Mesothelial cell of epicardium (in vitro differentiated cells): ENCODE results near the gene ZNF667. TPM values are rescaled to one million over a fixed set of nuclear protein-coding genes. Genes with fewer than 3 reads are reported as not detected.

Experiments
- DNase-seq, 2 experiments: peaks; one replicate each; pipeline ENCODE4 v3.0.0; 2021; ENCODE audit warnings: low spot score in 2 of 2; ENCODE audit not compliant: unreplicated experiment in 2 of 2
- H3K27ac Mint-ChIP-seq: 2 replicates; pipeline ENCODE4 v1.8.0; 2021; ENCODE audit warnings: mixed read lengths
- H3K27me3 Mint-ChIP-seq: 2 replicates; pipeline ENCODE4 v1.8.0; 2021; ENCODE audit warnings: low read depth, mixed read lengths
- H3K36me3 Mint-ChIP-seq: 2 replicates; pipeline ENCODE4 v1.8.0; 2021; ENCODE audit warnings: mixed read lengths
- H3K4me1 Mint-ChIP-seq: 2 replicates; pipeline ENCODE4 v1.8.0; 2021; ENCODE audit warnings: mixed read lengths
- H3K4me3 Mint-ChIP-seq: 2 replicates; pipeline ENCODE4 v1.8.0; 2021; ENCODE audit warnings: mild to moderate bottlenecking, moderate library complexity, mixed read lengths
- H3K9me3 Mint-ChIP-seq: 2 replicates; pipeline ENCODE4 v1.8.0; 2021; ENCODE audit warnings: mixed read lengths
- total RNA-seq: library from RNA; stranded (reverse); gene quantifications from 3 replicates; pipeline ENCODE4 v1.2.1, GENCODE V29; 2021
- TF ChIP-seq, protein P1 (sequence below): fragments of 200-600 bp; sonication (generic); IDR thresholded peaks from one replicate; pipeline ENCODE4 v1.5.0; 2021; ENCODE audit warnings: antibody characterized with exemption; ENCODE audit not compliant: unreplicated experiment

The ZNF667 gene
- total RNA-seq, 1 donor from 2014 or later = not detected

DNA sequence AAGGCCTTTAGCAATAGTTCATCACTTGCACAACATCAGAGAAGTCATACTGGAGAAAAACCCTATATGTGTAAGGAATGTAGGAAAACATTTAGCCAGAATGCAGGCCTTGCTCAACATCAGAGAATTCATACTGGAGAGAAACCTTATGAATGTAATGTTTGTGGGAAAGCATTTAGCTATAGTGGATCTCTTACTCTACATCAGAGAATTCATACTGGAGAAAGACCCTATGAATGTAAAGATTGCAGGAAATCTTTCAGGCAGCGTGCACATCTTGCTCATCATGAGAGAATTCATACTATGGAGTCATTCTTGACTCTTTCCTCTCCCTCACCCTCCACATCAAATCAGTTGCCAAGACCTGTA, 53.2 kb downstream of the ZNF667 start:
- H3K36me3 Mint-ChIP-seq = peaks cover 67% of the 10 kb centered on the region
- no peak overlapping the region for H3K4me3 Mint-ChIP-seq
- peaks cover 84% of the 10 kb centered on the region for H3K9me3 Mint-ChIP-seq
- no peak overlapping the region for H3K27ac Mint-ChIP-seq
- H3K4me1 Mint-ChIP-seq = no peaks in the 10 kb centered on the region
- H3K27me3 Mint-ChIP-seq = no peaks in the 10 kb centered on the region
- no peak for DNase-seq
- TF ChIP-seq, protein P1, sequence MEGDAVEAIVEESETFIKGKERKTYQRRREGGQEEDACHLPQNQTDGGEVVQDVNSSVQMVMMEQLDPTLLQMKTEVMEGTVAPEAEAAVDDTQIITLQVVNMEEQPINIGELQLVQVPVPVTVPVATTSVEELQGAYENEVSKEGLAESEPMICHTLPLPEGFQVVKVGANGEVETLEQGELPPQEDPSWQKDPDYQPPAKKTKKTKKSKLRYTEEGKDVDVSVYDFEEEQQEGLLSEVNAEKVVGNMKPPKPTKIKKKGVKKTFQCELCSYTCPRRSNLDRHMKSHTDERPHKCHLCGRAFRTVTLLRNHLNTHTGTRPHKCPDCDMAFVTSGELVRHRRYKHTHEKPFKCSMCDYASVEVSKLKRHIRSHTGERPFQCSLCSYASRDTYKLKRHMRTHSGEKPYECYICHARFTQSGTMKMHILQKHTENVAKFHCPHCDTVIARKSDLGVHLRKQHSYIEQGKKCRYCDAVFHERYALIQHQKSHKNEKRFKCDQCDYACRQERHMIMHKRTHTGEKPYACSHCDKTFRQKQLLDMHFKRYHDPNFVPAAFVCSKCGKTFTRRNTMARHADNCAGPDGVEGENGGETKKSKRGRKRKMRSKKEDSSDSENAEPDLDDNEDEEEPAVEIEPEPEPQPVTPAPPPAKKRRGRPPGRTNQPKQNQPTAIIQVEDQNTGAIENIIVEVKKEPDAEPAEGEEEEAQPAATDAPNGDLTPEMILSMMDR = no peak

GRCh38 chr19:56423276-56423984, 53.7 kb downstream of the ZNF667 start:
- no peak for DNase-seq
- no peak overlapping the region for H3K27ac Mint-ChIP-seq
- no peaks in the 10 kb centered on the region for H3K27me3 Mint-ChIP-seq
- no peaks in the 10 kb centered on the region for H3K4me1 Mint-ChIP-seq
- H3K4me3 Mint-ChIP-seq = no peak overlapping the region
- peaks cover 87% of the 10 kb centered on the region for H3K9me3 Mint-ChIP-seq
- TF ChIP-seq, protein P1 = no peak
- H3K36me3 Mint-ChIP-seq = peaks cover 72% of the 10 kb centered on the region

DNA sequence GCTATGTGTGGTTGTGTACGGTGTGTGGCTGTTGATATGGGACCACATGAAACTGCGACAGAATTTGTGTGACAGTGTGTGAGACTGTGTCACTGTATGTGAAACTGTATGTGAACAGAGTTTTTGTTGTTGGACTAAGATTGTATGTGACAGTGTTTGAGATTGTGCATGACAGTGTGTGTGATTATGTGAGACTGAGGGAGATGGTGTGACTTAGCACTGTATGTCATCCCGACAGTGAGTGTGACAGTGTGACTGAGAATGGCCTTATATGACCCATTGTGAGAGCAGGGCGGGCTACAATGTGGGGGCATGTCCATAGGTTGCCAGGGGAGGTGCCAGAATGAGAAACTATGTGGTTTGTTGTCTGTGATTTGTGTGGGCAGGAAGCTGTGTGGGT, 72.1 kb downstream of the ZNF667 start:
- no peak for DNase-seq
- Mint-ChIP-seq H3K4me3 (peak overlapping the region; percentile 75), H3K9me3 (peaks cover 58% of the 10 kb centered on the region), H3K27me3 (no peaks in the 10 kb centered on the region), H3K27ac (no peak overlapping the region), H3K4me1 (peaks cover 17% of the 10 kb centered on the region), H3K36me3 (peaks cover 64% of the 10 kb centered on the region)
- TF ChIP-seq, protein P1 = no peak

DNA sequence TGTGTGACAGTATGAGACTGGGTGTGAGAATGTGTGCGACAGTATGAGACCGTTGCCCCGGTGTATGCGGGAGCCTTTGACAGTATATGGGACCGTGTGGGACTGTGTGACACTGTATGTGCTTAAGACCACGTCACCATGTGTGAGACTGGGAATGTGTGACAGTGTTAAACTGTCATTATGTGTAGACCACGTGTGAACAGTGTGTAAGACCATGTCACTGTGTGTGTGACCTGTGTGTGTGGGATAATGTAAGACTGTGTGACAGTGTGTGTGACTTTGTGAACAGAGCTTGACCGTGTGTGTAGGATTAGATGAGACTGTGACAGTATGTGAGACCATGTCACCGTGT, 72.5 kb downstream of the ZNF667 start:
- peaks cover 63% of the 10 kb centered on the region for H3K36me3 Mint-ChIP-seq
- TF ChIP-seq, protein P1 = no peak
- H3K27ac Mint-ChIP-seq = peak overlapping the region; percentile 32
- no peak for DNase-seq
- peaks cover 17% of the 10 kb centered on the region for H3K4me1 Mint-ChIP-seq
- H3K9me3 Mint-ChIP-seq = peaks cover 56% of the 10 kb centered on the region
- H3K4me3 Mint-ChIP-seq = peak overlapping the region; percentile 75
- H3K27me3 Mint-ChIP-seq = no peaks in the 10 kb centered on the region

- Mint-ChIP-seq H3K9me3 (peaks cover 61% of the 10 kb centered on the region), H3K27ac (peak within 1 kb of the TSS; percentile 96)
- TF ChIP-seq, protein P1 = no peak
These were observed 73.1 kb downstream of the ZNF667 start, which contains the start of gene ZNF583 for GRCh38 chr19:56403764-56404704. Gene ZNF583 (plus strand): TSS chr19:56404332. CDS start chr19:56407115, 2,783 bp downstream.

More at GRCh38 chr19:56403764-56404704, 73.1 kb downstream of the ZNF667 start, which contains the start of gene ZNF583:
- Mint-ChIP-seq H3K27me3 (no peaks in the 10 kb centered on the region), H3K4me1 (peaks cover 17% of the 10 kb centered on the region), H3K36me3 (peaks cover 64% of the 10 kb centered on the region), H3K4me3 (peak within 1 kb of the TSS; percentile 75)
- DNase-seq = peak; percentile 85 to 94
